ENCODE data around the gene SLC47A2.

Gene SLC47A2

DNA sequence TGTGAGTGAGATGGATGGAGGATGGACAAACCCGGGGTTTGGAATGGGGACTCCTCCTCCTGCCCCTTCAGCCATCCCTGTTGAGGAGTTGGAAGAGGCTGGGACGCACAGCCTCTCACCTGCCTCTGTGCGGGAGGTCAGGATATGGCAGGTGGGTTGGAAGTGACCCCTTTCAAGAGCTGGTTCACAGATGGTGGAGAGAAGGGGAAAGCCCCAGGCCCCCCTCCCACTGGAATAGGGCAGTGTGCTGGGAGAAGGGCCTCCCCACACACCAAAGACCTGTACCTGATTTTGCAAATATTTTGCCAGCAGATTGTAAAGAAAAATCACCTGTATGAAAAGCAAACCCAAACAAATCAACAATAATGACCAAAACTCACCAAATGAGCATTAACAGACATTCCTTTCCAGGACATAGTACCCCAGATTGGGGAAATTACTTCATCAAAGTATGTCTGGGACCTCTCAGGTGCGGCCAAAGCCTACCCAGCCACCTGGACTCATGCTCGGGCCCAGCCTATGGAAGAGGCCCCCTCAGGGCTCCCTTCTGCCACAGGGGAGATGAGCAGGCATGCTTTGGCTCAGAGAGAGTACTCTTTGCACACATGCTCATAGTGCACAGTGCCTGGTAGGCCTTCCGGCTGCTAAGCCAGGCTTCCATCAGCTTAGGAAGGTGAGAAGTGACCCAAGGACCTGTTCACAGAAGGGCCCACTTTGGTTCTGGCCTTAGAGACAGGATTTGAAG lies 7.8 kb downstream of the SLC47A2 start:
- H3K4me3 ChIP-seq (ENCODE audit: low read depth, low read length), result no peak overlapping the region
- no peak for DNase-seq (ENCODE audit: low read depth)
- TF ChIP-seq, protein P1, sequence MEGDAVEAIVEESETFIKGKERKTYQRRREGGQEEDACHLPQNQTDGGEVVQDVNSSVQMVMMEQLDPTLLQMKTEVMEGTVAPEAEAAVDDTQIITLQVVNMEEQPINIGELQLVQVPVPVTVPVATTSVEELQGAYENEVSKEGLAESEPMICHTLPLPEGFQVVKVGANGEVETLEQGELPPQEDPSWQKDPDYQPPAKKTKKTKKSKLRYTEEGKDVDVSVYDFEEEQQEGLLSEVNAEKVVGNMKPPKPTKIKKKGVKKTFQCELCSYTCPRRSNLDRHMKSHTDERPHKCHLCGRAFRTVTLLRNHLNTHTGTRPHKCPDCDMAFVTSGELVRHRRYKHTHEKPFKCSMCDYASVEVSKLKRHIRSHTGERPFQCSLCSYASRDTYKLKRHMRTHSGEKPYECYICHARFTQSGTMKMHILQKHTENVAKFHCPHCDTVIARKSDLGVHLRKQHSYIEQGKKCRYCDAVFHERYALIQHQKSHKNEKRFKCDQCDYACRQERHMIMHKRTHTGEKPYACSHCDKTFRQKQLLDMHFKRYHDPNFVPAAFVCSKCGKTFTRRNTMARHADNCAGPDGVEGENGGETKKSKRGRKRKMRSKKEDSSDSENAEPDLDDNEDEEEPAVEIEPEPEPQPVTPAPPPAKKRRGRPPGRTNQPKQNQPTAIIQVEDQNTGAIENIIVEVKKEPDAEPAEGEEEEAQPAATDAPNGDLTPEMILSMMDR (IDR thresholded peaks at IDR 0.05; ENCODE audit: insufficient read depth, low read depth, low read length, missing control alignments), result no peak

DNA sequence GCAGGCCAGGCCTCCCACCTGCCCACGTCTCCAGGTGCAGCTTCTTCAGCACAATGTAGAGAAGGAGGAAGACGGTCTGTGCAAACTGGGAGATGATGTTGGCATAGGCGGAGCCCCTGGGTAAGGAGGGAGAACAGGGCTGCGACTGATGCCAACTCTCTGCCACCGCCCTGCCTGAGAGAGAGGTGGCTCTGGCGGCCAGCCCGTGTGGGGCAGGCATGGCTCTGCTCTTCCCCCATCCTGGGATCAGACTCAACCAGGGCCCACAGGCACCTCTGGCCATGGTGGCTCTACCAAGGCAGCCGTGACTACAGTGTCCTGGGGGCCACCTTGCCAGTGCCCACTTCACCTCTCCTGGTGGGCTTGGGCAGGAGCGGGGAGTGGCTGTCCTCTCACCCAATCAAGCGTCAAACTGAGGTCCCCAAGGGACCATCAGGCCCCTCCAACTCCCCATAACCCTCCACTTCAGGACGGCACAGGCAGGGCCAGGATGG lies 8.6 kb downstream of the SLC47A2 start:
- no peak overlapping the region for H3K4me3 ChIP-seq (ENCODE audit: low read depth, low read length)
- TF ChIP-seq, protein P1 (IDR thresholded peaks at IDR 0.05; ENCODE audit: insufficient read depth, low read depth, low read length, missing control alignments), result no peak
- no peak for DNase-seq (ENCODE audit: low read depth)

DNA sequence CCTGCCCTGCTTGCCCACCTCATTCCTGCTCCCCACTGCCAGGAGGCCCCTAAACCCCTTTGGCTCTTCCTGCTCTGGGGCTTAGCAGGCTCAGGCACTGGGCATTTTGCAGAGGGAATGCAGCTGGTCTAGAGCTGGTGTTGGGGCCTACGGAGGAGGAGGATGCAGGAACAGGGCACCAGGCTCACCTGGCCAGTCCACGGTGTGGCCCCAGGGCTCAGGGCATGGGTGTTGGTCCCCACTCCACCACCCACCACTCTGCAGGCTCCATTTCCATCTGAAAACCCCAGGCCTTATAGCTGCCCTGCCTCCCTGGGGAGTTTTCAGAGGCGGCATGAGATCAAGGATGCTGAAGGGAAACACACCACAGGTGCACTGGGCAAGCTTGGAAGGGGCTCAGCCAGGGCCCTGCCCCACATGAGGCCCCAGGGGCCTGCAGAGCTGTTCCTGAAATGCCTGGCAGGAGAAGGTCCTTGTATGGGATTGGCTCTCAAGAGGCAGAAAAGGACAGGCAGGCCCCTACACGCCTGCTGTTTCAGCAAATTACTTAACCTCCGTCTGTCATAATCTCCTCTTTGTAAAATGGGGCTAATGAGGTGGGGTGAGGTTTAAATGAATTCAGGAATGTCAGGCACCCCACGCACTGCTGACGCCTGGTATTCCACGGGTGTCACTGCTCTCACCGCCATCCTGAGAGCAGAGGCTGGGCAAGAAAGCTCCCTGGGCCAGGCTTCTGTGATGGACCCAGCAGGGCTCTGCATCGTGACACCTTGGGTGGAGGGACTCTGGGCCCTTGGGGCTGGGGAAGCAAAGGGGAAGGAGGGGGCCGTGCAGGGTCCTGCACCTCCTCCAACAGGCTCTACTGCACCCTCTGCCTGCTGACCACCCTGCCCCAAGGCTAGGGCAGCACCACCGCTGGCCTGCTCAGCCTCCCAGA lies 9.3 kb downstream of the SLC47A2 start:
- no peak overlapping the region for H3K4me3 ChIP-seq (ENCODE audit: low read depth, low read length)
- no peak for DNase-seq (ENCODE audit: low read depth)
- TF ChIP-seq, protein P1 (IDR thresholded peaks at IDR 0.05; ENCODE audit: insufficient read depth, low read depth, low read length, missing control alignments), result no peak

DNA sequence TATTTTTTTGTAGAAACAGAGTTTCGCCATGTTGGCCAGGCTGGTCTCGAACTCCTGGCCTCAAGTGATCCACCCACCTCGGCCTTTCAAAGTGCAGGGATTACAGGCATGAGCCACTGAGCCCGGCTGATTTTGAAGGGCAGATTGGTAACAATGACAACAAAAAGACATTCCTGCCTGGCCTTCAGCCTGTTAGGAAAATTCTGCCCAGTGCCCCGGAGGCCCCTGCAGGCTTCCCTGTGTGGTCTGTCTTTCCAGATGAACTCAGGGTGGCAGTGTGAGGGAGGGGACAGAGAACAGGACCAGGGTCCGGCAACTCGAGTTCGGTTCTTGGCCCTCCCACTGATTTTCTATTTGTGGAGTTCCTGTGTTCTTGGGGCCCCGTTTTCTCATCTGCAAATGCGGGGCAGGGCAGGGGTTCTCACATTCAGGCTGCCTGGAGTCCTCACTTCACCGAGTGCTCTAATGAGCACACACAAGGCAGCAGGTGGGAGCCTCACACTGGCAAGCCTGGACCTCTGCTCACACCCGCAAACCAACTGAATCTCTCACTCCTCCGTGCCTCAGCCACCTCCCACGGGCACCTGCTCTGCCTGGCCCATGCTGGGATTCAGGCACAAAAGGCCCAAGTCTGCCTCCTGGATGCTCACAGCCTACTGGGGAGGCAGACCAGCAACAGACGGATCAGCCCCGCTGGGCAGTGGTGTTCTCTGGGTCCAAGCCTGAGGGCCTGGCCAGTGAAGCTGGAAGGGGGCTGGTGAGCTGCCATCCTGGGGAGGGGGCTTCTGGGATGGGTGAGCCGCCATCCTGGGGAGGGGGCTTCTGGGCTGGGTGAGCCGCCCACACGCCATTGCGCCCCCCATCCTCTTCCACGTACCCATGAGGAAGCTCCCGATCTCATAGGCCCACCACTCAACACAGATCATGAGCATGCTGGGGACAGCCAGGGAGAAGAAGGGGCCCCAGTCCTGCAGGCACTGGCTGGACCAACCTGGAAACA lies 10.3 kb downstream of the SLC47A2 start:
- H3K4me3 ChIP-seq (ENCODE audit: low read depth, low read length), result no peak overlapping the region
- DNase-seq (ENCODE audit: low read depth), result no peak
- TF ChIP-seq, protein P1 (IDR thresholded peaks at IDR 0.05; ENCODE audit: insufficient read depth, low read depth, low read length, missing control alignments), result no peak

DNA sequence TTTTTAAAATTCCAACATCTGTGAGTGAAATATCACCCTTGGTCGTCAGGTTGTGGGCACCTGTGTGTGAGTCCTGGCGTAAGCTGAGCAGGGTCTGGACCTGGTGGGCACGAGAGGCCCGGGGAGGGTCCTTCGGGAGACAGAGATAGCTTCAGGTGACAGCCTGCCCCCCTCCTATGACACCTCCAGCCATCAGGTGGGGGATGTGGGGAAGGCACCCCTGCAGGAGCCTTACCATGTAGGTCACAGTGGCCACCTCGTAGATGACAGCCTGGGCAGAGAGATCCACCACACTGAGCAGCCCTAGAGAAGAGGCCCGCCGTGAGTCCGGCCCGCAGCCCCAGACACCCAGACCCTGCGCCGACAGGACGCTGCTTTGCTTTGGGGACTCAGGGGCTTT lies 11.2 kb downstream of the SLC47A2 start:
- TF ChIP-seq, protein P1 (IDR thresholded peaks at IDR 0.05; ENCODE audit: insufficient read depth, low read depth, low read length, missing control alignments), result no peak
- DNase-seq (ENCODE audit: low read depth), result no peak
- no peak overlapping the region for H3K4me3 ChIP-seq (ENCODE audit: low read depth, low read length)
